ENCODE measurements around the gene ITLN1. TPM values are rescaled to one million over a fixed set of nuclear protein-coding genes. Genes with fewer than 3 reads are reported as not detected.

ITLN1 gene
- total and polyA plus RNA-seq, 2 donors (not counting 3 experiments of a cell fraction or from before 2014, with no cell fraction given): 0.12 TPM; not detected in 1

- no peak for TF ChIP-seq CTCF (IDR thresholded peaks at IDR 0.05; ENCODE audit: extremely low read depth in 1 of 2, insufficient read depth in 1 of 2, low read depth in 1 of 2, low read length in 2 of 2)
- no peak for TF ChIP-seq JUN (IDR thresholded peaks at IDR 0.05; ENCODE audit: borderline replicate concordance, insufficient read depth, insufficient read length, low read depth)
- TF ChIP-seq, protein P1, sequence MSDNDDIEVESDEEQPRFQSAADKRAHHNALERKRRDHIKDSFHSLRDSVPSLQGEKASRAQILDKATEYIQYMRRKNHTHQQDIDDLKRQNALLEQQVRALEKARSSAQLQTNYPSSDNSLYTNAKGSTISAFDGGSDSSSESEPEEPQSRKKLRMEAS (IDR thresholded peaks at IDR 0.05; ENCODE audit: insufficient read depth, insufficient read length): no peak
- no peak for TF ChIP-seq EZH2 (IDR thresholded peaks at IDR 0.05; ENCODE audit: borderline replicate concordance, low read depth, low read length, severe bottlenecking)
- TF ChIP-seq POLR2AphosphoS5 (IDR thresholded peaks at IDR 0.05; ENCODE audit: insufficient read depth, low read depth, low read length): no peak
- TF ChIP-seq MYC (IDR thresholded peaks at IDR 0.05; ENCODE audit: low read depth, low read length): no peak
- no peak for TF ChIP-seq GATA2 (IDR thresholded peaks at IDR 0.05; ENCODE audit: insufficient read depth, insufficient read length, low read depth, low read length)
- TF ChIP-seq FOS (IDR thresholded peaks at IDR 0.05; ENCODE audit: borderline replicate concordance, insufficient read depth, low read length): no peak
- TF ChIP-seq POLR2A (IDR thresholded peaks at IDR 0.05; ENCODE audit: low read depth, low read length): no peak
- H3K4me2 ChIP-seq (ENCODE audit: insufficient read depth, low read length): no peak overlapping the region
- CTCF ChIA-PET: no interaction called here
- intact Hi-C loops (cut with micrococcal nuclease) (no loop called here), dilution Hi-C loops (cut with MboI; ENCODE audit: extremely low pct_ligation_motif_present, low sequenced_read_pairs) (no loop called here)
- no peak overlapping the region for H3K27ac ChIP-seq (ENCODE audit: insufficient read depth, low read depth, low read length)
- H2AFZ ChIP-seq (ENCODE audit: low read depth, low read length): no peak overlapping the region
- no TSS peak for BruUV-seq (replicated peaks)
- H4K20me1 ChIP-seq (replicated peaks; ENCODE audit: control insufficient read depth, extremely low read depth, insufficient read depth, low read length): no peaks in the 10 kb centered on the region
- no peaks in the 10 kb centered on the region for H3K9me3 ChIP-seq (replicated peaks; ENCODE audit: control insufficient read depth, insufficient read depth, low read length)
- no peaks in the 10 kb centered on the region for H3K79me2 ChIP-seq (ENCODE audit: control insufficient read depth, insufficient read depth, low read length)
- no peaks in the 10 kb centered on the region for H3K27me3 ChIP-seq (ENCODE audit: control insufficient read depth in 2 of 2, insufficient read depth in 2 of 2, low read length in 2 of 2)
- H3K9me1 ChIP-seq (replicated peaks; ENCODE audit: control insufficient read depth, extremely low read depth, insufficient read depth, low read length): no peaks in the 10 kb centered on the region
- no peak for DNase-seq (ENCODE audit: low read depth, low spot score)
- no peak overlapping the region for H3K9ac ChIP-seq (replicated peaks; ENCODE audit: extremely low read depth, insufficient read depth, low read length)
- POLR2A ChIA-PET: no interaction called here
- H3K4me3 ChIP-seq (replicated peaks in 1 of 3; ENCODE audit: insufficient read depth in 1 of 3, low read depth in 1 of 3, low read length in 3 of 3): no peak overlapping the region
- H3K36me3 ChIP-seq (ENCODE audit: control insufficient read depth in 2 of 2, extremely low read depth in 1 of 2, insufficient read depth in 2 of 2, low read length in 2 of 2): no peaks in the 10 kb centered on the region
- FAIRE-seq: no peak
- H3K4me1 ChIP-seq (ENCODE audit: control insufficient read depth, extremely low read depth, insufficient read depth, low read length): no peaks in the 10 kb centered on the region
Measured at GRCh38 chr1:160874935-160875334, 10.0 kb downstream of the ITLN1 start.
